Right atrium auricular region (tissue), 2 donors: ENCODE data around the gene NBPF1. TPM values are rescaled to one million over a fixed set of nuclear protein-coding genes. Genes with fewer than 3 reads are reported as not detected.
"Not testable (repeated sequence)": the region's sequence is repeated elsewhere in the genome, so short reads cannot be mapped to it uniquely, and the experiment has no call there.

Experiments used
- DNase-seq: peaks from one replicate; pipeline ENCODE4 v3.0.0-alpha.2; 2019; ENCODE audit warnings: low spot score
- H3K27ac ChIP-seq, 2 donors: fragments of 200-600 bp; sonication (generic); 1 replicate in 1 of 2; 2 replicates in 1 of 2; pipeline ENCODE4 v1.5.1; 2016 to 2019
- H3K27me3 ChIP-seq, 2 donors: fragments of 200-600 bp; sonication (generic); one replicate each; pipeline versions ENCODE4 v1.5.1 to v1.6.0; 2017 to 2019
- H3K36me3 ChIP-seq: fragments of 200-600 bp; sonication (generic); one replicate; pipeline ENCODE4 v1.5.1; 2016
- H3K4me1 ChIP-seq, 2 donors: fragments of 200-600 bp; sonication (generic); one replicate each; pipeline versions ENCODE4 v1.5.1 to v1.6.0; 2017 to 2019
- H3K4me3 ChIP-seq, 2 donors: fragments of 200-600 bp; sonication (generic); 1 replicate in 1 of 2; 2 replicates in 1 of 2; pipeline ENCODE4 v1.5.1; 2017 to 2019; ENCODE audit warnings: mild to moderate bottlenecking in 1 of 2, moderate library complexity in 1 of 2
- H3K9me3 ChIP-seq, 2 donors: fragments of 200-600 bp; sonication (generic); one replicate each; pipeline ENCODE4 v1.5.1; 2019
- total RNA-seq, 2 donors: library from RNA; depleted of rRNA; stranded (reverse); fragments of >200 nt; gene quantifications; one replicate each; pipeline ENCODE4 v1.1.0, GENCODE V29; 2016
- TF ChIP-seq, protein P1 (sequence below), 2 donors: fragments of 200-600 bp; sonication (generic); IDR thresholded peaks; one replicate each; pipeline ENCODE4 v1.5.1; 2019; ENCODE audit warnings: antibody characterized with exemption in 2 of 2

NBPF1 gene
- total RNA-seq, 2 donors from 2014 or later: 15.1 to 20.0 TPM

DNA sequence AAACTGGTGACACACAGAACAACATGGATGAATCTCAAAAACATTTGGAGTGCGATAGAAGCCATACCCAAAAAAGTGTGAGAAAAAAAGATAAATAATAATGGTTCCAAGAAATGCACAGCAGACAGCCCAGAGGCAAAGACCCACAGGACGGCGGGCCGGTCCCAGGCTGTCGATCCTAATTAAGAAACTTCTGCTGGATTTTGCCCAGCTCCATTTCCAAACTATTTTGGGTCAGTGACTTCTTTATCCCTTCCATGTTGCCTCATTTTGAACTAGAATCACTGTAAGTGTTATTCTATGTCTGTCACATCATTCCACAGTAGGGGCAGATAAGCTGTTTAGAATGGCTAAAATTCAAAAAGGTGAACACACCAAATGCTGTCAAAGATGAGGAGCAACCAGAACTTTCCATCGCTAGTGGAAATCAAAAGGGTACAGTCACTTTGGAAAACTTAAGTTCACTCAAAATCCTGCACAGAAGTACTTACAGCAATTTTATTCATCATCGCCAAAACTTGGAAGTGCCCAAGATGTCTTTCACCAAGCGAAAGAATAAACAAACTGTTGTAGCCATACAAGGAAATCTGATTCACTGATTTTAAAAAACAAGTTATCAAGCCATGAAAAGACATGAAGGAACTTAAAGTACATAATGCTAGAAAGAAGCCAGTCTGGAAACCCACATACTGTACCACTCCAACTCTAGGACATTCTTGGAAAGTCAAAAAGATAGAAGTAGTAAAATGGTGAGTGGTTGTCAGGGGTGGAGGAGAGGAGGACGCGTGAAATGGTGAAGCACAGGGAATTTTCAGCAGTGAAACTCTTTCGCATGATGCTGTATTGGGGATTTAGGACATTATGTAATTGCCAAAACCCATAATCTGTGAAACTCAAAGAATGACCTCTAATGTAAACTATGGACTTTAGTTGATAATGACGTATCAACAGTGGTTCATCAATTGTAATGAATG lies 7.5 kb downstream of the NBPF1 start:
- Histone ChIP-seq H3K36me3 (peaks cover 30% of the 10 kb centered on the region), H3K4me1 (no peaks in the 10 kb centered on the region), H3K9me3 (no peaks in the 10 kb centered on the region), H3K27ac (no peak overlapping the region), H3K4me3 (no peak overlapping the region), H3K27me3 (no peaks in the 10 kb centered on the region)
- TF ChIP-seq, protein P1, sequence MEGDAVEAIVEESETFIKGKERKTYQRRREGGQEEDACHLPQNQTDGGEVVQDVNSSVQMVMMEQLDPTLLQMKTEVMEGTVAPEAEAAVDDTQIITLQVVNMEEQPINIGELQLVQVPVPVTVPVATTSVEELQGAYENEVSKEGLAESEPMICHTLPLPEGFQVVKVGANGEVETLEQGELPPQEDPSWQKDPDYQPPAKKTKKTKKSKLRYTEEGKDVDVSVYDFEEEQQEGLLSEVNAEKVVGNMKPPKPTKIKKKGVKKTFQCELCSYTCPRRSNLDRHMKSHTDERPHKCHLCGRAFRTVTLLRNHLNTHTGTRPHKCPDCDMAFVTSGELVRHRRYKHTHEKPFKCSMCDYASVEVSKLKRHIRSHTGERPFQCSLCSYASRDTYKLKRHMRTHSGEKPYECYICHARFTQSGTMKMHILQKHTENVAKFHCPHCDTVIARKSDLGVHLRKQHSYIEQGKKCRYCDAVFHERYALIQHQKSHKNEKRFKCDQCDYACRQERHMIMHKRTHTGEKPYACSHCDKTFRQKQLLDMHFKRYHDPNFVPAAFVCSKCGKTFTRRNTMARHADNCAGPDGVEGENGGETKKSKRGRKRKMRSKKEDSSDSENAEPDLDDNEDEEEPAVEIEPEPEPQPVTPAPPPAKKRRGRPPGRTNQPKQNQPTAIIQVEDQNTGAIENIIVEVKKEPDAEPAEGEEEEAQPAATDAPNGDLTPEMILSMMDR (IDR thresholded peaks at IDR 0.05): no peak
- DNase-seq: no peak

DNA sequence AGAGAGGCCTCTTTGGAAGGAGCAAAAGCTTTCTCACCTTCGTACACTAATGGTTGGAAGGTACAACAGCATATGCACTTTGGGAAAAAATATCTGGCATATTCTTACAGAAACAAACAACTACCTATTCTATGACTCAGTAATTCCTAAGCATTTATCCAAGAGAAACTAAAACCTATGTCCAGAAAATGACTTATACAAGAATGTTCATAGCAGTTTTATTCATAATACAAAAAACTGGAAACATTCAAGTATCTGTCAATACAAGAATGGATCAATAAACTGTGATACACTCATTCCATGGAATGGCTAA lies 8.2 kb downstream of the NBPF1 start:
- Histone ChIP-seq H3K4me3 (no peak overlapping the region), H3K27ac (no peak overlapping the region)

DNA sequence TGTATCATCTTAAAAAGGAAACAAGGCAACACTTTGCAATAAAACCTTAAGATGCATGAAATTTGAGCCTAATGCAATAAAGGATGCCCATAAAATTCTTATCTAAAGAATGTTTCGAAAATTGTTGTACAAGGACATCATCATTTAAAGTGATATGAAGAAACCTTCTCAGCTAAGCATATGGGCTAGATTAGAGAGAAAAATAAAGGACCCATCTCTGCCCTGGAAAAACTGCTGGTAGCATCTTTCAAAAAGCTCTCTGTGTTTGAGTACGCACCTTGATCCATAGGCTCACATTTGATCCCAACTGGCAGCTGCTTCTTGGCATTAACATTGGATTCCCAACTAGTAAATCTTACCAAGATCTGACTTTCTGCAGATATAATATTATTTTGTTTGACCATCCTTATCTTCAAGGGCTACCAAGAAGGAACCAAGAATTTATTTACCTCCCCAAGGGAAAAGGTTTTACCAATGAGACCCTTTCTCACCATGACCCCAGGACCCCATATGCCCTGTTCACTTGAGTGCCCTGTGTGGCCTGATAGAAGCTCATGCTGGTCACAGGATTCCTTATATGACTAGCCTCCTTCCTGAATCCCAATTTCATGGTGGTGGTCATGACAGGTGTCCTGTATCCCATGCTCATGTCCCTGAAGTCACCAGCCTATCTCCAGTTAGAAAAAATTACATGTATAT lies 8.7 kb downstream of the NBPF1 start:
- not testable (repeated sequence) for H3K4me1 ChIP-seq, DNase-seq, H3K9me3 ChIP-seq, H3K27ac ChIP-seq, H3K27me3 ChIP-seq, H3K4me3 ChIP-seq
- H3K36me3 ChIP-seq: peaks cover 30% of the 10 kb centered on the region

More for the DNA sequence above, 8.2 kb downstream of the NBPF1 start:
- Histone ChIP-seq H3K4me1 (no peaks in the 10 kb centered on the region), H3K27me3 (no peaks in the 10 kb centered on the region), H3K36me3 (peaks cover 30% of the 10 kb centered on the region), H3K9me3 (no peaks in the 10 kb centered on the region)
- DNase-seq: no peak
- TF ChIP-seq, protein P1 (IDR thresholded peaks at IDR 0.05): no peak

DNA sequence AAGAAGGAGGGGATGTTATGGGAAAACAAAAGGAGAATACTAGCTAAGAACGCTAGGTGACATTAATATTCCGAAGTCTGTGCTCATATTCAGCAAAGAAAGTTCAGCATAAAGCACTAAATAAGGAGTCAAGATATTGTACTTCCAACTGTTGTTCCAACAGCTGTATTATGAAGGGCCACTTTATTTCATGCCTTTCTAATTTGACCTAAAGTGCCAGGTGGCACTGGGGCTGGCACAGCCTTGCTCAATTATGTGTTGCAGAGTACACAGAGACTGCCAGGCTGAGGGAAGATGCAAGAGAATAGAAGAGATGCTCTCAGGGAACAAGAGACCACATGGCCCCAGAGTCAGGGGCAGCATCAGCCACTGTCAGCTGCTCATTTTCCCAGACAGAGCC lies 9.7 kb downstream of the NBPF1 start:
- H3K9me3 ChIP-seq, H3K4me3 ChIP-seq, H3K27me3 ChIP-seq, H3K4me1 ChIP-seq, H3K27ac ChIP-seq, DNase-seq: not testable (repeated sequence)
- H3K36me3 ChIP-seq: peaks cover 30% of the 10 kb centered on the region

DNA sequence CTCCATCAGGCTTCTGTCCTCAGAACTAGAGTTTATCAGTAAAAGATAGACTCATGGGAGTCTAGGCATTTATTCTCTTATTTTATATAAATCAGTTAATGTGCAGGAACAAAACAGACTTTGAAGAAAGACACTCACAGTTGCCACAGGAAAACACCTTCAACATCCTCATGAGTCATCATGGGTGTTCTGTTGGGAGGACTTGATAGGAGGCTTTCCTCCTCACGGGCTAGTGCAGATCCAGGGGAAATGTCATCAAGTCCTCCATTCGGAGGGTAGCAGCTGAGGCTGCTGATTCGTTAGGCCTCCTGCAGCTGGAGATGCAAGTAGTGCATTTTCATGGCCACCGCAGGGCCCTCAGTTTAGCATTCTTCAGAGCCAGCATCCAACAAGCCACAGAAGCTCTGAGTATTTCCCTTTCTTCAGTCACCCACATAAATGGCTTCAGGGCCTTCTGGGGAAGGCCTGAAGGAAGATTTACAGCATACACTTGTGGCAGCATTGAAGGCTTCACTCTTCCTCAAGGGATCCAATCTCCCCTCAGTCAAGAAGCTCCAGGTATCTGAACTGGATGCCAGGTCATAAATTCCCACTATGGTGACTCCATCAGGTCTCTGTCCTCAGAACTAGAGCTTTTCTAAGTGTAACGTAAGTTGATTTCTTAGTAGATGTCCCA lies 10.9 kb downstream of the NBPF1 start:
- peaks cover 20% of the 10 kb centered on the region for H3K36me3 ChIP-seq
- not testable (repeated sequence) for H3K27ac ChIP-seq, H3K4me3 ChIP-seq, DNase-seq, H3K27me3 ChIP-seq, H3K4me1 ChIP-seq, H3K9me3 ChIP-seq

DNA sequence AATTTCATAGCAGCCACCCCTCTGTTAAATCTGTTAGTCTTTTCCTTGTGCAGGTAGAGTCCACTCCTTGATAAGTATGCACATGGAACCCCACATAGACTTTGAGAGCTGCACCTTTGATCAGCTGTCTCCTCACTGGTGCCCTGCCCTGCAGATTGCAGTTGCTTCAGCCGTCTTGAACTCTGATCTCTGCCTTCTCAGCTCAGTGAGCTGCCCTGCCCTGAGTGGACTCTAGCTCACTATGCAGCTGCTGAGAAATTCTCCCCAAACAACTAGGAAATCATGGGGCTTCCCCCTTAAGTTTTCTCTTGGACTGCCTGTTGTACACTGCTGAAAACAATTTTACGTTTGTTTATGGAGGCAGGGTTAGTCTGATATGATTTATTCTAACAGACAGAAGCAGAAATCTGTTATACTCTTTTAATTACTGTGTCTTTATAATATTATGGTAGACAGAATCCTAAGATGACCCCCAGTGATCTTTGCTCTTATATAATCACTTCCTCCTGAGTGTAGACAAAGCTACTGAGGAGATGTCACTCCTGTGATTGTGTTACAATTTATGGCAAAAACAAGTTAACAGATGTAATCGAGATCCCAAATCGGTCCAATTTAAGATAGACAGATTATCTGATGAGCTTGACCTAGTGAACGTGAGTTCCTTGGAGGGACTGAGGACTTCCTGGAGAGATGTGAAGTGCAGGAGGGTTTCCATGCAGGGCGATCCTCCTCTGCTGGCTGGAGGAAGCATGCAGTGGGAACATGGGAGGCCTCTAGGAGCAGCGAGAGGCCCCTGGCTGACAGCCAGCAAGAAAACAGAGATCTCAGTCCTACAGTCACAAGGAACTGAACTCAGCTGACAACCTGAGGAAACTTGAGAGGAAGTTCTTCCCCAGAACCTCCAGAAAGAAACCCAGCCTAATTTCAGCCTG lies 12.2 kb downstream of the NBPF1 start:
- H3K36me3 ChIP-seq, H3K27me3 ChIP-seq, H3K9me3 ChIP-seq, DNase-seq, H3K4me3 ChIP-seq, H3K27ac ChIP-seq, H3K4me1 ChIP-seq: not testable (repeated sequence)

DNA sequence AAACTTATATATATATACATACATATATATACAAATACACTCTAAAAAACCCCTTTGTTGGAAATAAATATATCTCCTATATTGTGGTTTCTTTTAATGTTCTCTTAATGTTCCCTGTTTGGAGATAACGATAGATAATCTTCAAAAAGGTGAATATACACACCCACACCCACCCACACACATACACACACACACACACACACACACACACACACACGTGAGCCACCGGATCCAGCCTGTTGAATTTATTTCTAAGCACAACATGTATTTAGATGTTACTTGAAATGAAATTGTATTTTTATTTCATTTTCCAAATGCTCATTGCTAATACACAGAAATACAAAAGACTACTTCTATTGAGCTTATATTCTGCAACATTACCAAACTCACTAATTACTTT lies 14.0 kb downstream of the NBPF1 start:
- H3K4me1 ChIP-seq: not testable (repeated sequence)

DNA sequence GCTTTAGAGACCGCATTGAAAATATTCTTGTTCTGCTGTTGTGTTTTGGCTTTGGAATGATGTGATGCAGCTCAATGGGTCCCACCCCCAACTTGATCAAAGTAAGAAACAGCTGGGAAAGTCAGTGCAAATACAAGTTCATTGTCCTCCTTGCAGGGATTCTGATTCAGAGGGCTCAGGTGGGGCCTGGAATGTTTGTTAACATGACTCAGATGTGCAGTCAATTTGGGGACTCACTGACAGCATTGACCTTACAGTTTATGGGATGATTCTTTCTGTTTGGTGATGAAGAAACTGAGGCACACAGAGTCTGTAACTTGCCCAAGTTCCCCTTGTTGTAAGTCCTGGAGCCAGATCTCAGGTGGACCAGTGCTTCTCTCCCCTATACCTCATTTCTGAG lies 18.1 kb downstream of the NBPF1 start:
- H3K9me3 ChIP-seq, H3K27ac ChIP-seq, H3K27me3 ChIP-seq, H3K4me3 ChIP-seq, H3K4me1 ChIP-seq, H3K36me3 ChIP-seq, DNase-seq: not testable (repeated sequence)

More for the DNA sequence above, 14.0 kb downstream of the NBPF1 start:
- H3K9me3 ChIP-seq, H3K27me3 ChIP-seq, H3K36me3 ChIP-seq, DNase-seq, H3K4me3 ChIP-seq, H3K27ac ChIP-seq: not testable (repeated sequence)
